MM.1S (cell line): ENCODE results near the gene DENND5B.

ENCODE experiments used
- EZH2phosphoT487 ChIP-seq: fragments of 300-600 bp; sonication (generic); IDR thresholded peaks from 2 replicates; pipeline ENCODE4 v1.6.1; 2018; ENCODE audit warnings: antibody characterized with exemption, low read length
- TF ChIP-seq, protein P1 (sequence below): fragments of 300-600 bp; sonication (generic); IDR thresholded peaks from 2 replicates; pipeline ENCODE4 v1.5.1; 2016; ENCODE audit warnings: antibody characterized with exemption, low read length, mixed read lengths

GRCh38 chr12:31496257-31496656, 94.7 kb downstream of the DENND5B start:
- TF ChIP-seq, protein P1, sequence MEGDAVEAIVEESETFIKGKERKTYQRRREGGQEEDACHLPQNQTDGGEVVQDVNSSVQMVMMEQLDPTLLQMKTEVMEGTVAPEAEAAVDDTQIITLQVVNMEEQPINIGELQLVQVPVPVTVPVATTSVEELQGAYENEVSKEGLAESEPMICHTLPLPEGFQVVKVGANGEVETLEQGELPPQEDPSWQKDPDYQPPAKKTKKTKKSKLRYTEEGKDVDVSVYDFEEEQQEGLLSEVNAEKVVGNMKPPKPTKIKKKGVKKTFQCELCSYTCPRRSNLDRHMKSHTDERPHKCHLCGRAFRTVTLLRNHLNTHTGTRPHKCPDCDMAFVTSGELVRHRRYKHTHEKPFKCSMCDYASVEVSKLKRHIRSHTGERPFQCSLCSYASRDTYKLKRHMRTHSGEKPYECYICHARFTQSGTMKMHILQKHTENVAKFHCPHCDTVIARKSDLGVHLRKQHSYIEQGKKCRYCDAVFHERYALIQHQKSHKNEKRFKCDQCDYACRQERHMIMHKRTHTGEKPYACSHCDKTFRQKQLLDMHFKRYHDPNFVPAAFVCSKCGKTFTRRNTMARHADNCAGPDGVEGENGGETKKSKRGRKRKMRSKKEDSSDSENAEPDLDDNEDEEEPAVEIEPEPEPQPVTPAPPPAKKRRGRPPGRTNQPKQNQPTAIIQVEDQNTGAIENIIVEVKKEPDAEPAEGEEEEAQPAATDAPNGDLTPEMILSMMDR, result no peak
- no peak for TF ChIP-seq EZH2phosphoT487
